HG03064 (cell line): Measurements from ENCODE around the gene ZNF335.
"Not testable (repeated sequence)": the region's sequence is repeated elsewhere in the genome, so short reads cannot be mapped to it uniquely, and the experiment has no call there.

ENCODE experiments used
- ATAC-seq: cut with Tn5 transposase; IDR thresholded peaks from one replicate; pipeline ENCODE4 v1.9.1; 2021; ENCODE audit warnings: low read depth; ENCODE audit not compliant: unreplicated experiment

Gene ZNF335

DNA sequence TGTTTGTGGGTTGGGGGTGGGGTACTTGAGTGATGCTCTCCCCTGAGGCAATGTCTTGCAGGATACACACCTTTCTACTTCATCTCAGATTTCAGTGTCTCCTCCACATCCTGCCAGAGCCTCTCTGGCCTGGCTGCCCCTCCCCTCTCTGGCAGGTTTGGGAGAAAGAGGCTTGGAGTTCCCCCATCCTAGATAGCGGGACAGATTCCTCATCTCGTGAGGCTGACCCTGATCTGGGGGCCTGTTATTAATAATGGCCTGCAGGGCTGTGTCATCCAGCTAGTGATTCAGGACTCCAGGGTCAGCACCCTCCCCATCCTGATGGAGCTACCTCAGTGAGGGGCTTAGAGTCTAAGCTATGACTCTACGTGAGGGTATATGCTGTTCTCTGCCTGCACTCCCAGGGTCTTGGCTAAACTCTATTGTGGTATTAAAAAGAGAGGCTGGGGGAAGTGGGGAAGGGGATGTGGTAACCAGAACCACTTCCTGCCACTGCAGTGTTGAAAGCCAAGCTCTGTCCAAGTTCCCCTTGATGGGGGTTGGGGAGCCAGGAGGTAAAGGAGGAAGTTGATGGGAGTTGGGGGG is 33.0 kb upstream of the ZNF335 start:
- ATAC-seq: no peak

DNA sequence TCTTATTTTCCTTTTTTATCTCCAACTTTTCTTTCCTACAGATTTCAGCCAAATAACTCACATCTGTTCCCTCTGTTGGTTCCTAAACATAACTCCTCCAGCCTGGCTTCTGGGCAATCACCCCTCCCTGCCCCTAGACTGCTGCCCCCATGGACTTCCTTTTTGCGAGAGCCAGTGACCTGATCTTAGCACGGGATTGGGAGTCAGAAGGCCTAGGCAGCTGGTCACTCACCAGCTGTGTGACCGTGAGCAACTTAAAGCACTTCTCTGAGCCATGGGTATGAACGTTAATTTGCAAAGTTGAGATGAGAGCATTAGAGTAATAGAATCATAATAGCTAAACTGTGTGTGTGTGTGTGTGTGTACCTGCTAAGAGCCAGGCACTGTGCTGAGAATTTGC is 32.2 kb upstream of the ZNF335 start:
- ATAC-seq: no peak

DNA sequence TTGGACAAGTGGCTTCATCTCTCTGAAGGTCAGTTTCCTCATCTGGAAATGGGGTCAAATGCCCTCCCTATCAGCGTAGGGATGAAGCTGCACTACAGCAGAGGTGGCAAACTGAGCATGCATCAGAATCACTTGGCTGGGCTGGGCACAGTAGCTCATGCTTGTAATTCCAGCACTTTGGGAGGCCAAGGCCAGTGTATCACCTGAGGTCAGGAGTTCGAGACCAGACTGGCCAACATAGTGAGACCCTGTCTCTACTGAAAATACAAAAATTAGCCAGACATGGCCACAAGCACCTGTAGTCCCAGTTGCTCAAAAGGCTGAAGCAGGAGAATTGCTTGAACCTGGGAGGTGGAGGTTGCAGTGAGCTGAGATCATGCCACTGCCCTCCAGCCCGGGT is 30.0 kb upstream of the ZNF335 start:
- ATAC-seq: no peak

DNA sequence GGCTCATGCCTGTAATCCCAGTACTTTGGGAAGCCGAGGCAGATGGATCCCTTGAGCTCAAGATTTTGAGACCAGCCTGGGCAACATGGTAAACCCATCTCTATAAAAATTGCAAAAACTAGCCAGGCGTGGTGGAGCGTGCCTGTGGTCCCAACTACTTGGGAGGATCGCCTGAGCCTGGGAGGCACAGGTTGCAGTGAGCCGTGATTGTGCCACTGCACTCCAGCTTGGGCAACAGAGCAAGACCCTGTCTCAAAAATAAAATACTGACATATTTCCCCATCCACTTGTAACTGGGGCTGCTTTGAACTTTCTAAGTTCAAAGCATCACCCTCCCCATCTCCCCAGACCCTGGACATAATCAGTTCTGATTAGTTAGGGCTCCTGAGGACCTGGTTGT is 29.5 kb upstream of the ZNF335 start:
- ATAC-seq: no peak

DNA sequence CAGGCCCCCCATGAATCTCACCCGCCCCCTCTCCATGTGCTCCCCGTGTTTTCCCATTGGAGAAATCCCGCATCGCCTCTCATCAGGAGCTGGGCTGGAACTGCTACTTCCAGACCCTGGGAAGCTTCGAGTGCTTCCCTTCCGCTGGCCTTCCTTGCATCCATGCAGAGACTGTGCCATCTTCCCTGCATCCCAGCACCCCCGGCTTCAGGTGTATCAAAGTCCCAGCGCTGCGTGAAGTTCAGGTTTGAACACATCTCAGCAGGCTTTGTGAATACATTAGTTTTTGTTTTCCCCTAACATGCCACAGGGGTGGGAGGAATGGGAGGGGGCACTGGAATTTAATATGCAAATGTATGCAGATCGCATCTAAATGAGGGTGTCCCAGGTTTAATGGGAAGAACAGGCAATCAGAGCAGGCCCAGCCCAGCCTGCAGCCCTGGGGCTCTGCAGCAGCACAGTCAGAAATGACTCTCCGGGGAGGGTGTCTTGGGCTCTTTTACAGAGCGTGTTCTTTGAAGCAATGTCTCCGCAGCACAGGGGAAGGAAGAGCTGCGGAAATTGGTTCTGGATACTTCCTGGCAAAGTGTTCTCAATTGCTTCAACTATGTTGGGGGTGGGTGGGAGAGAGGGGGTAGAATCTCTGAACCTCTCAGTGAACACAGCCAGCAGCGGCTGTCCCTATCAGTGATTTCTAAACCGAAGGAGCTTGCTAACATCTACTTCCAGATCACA is 28.4 kb upstream of the ZNF335 start:
- no peak for ATAC-seq

DNA sequence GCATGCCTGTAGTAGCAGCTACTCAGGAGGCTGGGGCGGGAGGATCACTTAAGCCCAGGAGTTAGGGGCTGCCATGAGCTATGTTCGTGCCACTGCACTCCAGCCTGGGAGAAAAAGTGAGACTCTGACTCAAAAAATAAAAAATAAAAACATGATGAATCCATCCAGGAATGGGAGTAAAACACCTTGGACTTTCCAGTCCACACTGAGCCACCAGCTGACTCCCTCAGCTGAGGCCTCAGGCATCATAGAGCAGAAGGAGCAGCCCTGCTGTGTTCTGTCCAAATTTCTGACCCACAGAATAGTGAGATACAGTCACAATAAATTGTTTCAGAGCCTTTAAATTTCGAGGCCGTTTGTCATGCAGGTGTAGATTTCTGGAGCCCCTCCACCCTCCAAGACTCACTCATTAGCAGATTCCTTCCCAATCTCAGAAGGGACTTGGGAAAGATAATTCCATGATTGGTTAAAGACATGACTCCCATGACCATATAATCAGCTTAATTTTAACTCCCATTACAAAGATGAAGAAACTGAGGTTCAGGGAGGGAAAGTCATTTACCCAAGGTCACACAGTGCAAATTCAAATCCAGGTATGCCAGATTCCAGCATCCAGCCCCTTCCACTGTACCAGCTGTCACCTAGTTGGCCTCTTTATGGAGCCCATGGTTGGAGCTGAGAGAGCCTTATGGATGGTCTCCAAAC is 27.7 kb upstream of the ZNF335 start:
- no peak for ATAC-seq

DNA sequence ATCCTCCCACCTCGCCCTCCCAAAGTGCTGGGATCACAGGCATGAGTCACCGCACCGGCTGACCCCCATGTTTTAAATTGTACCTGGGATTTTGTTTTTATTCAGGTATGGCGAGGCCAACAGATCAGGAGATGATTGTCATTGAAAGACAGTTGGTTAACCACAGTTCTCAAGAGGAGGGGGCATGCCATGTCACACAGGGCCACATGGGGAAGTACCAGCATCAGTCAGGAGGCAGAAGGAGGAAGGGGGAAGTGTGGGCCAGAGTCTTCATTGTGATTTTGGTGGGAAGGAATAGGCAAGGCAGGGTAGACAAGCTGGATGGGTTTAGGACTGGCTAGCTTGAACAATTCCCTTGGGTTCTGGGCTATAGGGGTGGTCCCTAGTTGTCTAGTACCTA is 26.8 kb upstream of the ZNF335 start:
- ATAC-seq: no peak

DNA sequence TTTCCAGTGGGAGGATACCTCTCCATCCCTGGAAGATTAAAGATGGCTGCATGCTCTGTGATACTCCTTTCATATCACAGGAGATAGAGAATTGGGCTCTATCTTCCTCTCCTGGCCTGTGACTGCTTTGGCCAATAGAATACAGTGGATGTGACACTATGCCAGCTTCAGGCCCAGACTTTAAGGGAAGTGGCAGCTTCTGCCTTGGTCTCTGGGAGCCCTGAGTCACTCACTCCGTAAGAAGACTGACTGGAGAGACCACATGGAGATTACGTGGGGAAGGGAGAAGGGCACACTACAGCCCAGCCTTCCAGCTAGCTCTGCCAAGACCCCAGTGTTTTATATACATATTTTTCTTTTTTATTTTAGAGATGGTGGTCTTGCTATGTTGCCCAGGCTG is 26.3 kb upstream of the ZNF335 start:
- ATAC-seq: no peak

DNA sequence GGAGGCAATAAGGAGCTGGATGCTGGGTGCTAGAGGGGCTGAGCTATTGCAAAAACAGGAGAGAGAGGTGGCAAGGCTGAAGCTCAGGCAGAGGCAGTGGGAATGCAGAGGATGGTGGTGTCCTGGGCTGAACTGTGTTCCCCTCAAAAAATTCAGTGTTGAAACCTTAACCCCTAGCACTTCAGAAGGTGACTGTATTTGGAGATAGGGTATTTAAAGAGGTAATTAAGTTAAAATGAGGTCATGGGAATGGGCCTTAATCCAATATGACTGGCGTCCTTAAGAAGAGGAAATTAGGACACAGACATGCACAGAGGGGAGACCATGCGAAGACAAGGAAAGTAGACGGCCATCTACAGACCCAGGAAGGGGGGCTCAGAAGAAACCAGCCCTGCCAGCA is 25.2 kb upstream of the ZNF335 start:
- ATAC-seq: no peak

DNA sequence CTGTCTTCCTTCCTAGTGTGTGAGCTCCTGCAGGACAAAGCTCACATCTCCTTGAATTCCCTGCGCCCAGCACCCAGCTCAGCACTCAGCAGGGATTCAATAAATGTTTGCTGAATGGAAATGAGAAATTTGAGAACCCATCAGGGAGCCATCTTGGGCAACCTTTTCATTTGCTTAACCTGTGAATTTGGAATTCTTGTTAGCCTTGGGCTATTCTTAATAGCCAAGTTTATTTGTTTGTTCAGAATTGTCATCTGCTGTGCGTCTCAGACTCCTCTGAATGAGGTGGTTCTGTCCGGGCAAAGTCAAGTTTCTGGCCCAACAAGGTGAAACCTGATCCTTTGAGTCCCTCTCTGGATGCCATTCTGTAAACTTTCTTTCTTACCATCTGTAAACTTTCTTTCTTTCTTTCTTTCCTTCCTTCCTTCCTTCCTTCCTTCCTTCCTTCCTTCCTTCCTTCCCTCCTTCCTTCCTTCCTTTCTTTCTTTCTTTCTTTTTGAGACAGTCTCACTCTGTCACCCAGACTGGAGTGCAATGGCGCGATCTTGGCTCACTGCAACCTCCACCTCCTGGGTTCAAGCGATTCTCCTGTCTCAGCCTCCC is 23.6 kb upstream of the ZNF335 start:
- not testable (repeated sequence) for ATAC-seq

DNA sequence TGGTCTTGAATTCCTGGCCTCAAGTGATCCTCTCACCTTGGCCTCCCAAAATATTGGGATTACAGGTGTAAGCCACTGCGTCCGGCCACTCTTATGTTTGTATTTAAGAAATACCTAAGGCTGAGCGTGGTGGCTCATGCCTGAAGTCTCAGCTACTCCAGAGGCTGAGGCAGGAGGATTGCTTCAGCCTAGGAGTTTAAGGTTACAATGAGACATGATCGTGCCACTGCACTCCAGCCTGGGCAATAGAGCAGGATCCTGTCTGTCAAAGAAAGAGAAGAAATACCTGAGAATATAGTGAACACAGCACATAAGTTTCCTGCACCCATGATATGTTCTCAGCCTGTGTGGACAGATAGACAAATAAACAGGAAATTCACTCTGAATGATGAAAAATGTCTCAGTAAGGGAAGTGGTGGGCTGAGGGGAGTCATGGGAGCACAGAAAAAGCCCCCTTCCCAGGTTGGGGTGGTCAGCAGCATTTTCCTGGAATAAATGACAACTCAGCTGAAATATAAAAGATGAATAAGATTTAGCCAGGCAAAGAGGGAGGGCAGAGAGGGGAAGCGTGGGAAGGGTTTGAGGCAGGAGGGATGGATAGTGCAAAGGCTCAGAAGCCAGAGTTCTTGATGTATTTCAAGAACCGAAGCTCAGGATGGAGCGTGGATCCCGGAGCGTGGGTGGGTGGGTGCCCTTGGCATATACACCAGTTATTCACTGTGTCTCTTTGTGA is 22.9 kb upstream of the ZNF335 start:
- ATAC-seq: no peak

DNA sequence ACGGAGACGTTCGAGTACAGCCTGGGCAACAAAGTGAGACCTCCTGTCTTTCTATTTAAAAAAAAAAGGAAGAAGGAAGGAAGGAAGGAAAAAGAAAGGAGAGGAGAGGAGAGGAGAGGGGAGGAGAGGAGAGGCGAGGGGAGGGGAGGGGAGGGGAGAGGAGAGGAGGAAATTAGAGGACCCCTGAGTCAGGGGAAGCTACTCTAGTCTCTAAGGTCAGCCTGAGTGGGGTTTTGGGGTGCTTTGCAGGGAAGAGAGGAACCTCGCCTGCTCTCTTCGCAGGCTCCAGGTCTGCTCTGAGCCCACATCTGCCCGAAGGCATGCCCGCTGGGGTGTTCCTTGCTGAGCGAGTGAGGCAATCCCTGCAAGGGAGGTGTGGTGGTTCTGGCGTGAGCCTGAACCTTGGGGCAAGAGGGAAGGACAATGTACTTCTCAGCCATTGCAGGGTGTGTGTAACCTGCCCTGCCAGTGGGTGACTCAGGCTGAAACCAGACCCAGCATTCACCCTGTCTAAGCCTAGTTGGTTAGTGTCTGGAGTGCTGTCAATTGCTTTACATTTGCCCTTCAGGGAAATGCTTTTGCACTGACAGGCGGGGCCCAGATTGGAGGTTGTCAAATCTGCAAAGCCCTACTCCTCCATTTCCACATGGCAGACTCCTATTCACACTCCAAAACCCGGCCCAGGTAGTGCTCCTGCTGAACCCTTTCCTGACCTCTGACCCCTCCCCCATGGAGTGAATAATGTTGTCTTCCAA is 21.4 kb upstream of the ZNF335 start:
- ATAC-seq: no peak

DNA sequence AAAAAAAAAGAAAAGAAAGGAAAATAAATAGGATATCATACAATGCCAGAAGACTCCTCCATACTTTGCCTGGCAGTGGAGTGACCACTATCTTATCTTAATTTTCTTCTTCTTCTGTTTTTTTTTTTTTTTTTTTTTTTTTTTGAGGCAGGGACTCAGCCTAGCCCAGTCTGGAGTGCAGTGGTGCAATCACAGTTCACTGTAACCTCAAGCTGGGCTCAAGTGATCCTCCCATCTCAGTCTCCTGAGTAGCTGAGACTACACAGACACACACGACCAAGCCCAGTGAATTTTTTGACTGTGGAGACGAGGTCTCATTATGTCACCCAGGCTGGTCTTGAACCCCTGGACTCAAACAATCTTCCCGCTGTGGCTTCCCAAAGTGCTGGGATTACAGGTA is 19.6 kb upstream of the ZNF335 start:
- no peak for ATAC-seq

DNA sequence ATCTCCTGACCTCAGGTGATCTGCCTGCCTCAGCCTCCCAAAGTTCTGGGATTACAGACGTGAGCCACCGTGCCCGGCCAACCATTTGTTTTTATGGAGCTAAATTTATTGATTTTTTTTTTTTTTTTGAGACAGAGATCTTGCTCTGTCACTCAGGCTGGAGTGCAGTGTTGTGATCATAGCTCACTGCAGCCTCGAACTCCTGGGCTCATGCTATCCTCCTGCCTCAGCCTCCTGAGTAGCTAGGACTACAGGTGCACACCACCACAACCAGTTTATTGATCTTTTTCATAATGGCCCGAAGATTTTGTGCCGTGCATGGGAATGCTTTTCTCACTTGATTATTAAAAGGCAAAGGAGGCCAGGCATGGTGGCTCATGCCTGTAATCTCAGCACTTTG is 16.8 kb upstream of the ZNF335 start:
- ATAC-seq: not testable (repeated sequence)

DNA sequence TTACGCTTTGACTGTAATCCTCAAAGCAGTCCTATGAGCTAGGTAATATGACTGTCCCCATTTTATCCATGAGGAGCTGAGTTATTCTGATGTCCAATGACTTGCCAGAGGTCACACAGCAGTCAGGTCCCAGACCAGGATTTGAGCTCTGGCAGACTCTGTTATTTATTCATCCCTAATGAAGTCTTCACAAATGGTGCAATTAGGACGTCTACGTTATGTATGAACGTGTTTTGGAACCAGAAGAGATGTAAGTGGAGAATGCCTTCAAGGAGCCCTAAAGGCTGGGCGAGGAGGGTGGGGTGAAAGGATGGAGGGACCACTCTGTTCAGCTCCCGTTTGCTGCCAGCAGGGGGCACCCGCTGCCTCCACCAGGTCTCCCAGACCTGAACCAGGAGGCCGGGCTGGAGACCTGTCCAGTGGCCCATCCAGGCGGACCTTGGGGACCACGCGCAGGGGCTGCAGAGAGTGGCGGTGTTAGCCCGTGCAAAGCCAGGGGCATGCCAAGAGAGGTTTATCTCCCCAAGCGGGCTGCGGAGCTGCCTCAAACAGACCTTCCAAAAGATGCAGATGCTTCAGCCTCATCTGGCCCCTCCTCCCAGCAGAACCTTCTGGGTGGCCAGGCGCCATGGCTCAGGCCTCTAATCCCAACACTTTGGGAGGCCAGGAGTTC is 15.2 kb upstream of the ZNF335 start:
- ATAC-seq: no peak

DNA sequence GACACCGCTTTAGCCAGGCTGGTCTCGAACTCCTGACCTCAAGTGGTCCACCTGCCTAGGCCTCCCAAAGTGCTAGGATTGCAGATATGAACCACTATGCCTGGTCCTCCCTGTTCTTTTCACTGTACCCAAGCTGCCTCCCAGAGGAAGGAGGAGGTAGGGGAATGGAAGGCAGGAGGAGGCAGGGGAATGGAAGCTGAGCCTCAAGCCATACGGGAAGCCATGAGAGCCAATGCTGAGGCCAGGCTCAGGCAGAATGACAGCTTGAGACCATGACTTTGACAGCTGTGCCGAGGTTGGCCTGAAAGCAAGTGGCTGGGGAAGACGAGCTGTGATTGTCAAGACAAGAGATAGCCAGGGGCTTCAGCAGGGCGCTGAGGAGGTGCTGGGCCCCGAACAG is 13.6 kb upstream of the ZNF335 start:
- ATAC-seq: no peak

DNA sequence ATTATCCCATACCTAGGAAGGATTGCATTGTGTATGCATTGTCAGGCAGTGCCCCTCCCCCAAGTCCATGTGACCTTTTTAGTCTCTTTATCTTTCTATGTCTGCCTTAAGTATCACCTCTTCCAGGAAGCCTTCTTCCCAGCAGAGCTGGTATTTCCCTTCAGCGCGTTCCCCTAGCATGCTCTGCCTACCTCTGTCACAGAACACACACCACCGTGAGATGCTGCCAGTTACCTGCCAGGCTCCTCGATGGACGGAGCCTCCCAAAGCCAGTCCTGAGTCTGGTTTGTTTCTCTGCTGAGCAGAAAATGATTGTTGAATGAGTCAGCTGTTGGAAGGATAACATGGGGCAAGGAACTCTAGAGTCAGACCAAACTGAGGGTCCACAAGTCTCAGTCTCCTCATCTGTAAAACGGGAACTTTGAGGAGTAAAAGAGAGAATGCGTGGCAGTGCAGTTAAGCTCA is 11.3 kb upstream of the ZNF335 start:
- ATAC-seq: no peak

DNA sequence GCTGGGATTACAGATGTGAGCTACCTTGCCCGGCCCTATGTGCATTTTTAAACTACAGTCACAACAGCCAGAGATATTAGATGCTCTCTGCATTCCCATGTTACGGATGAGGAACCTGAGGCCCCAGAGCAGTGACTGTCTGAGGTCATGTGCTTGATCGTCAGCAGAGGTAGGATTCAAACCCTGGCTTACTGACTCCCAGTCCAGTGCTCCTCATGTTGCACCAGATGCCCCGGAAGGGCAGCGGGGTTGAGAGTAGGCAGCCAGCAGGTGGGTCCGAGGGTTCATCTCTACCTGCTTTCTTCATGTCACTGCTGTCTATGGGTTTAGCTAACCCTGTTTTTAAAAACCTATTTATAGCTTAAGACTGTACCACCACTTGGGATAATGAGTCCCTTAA is 9.3 kb upstream of the ZNF335 start:
- ATAC-seq: no peak

DNA sequence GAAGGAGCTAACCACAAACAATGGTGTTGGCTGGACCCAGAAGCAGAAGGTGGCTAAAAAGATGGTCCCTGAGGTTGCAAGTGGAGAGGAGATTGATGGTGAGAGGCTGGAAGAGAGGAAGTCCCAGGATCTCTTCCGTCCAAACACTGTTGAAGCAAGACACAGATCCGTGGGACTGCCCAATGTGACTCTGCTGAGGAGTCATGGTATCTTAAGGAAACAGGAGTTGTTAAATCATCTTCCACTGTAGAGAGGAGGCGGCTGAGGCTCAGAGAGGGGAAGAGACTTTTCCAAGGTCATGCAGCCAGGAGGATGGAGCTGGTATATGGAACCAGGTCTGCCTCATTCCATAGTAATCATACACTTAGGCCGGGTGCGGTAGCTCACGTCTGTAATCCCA is 4.1 kb upstream of the ZNF335 start:
- no peak for ATAC-seq

DNA sequence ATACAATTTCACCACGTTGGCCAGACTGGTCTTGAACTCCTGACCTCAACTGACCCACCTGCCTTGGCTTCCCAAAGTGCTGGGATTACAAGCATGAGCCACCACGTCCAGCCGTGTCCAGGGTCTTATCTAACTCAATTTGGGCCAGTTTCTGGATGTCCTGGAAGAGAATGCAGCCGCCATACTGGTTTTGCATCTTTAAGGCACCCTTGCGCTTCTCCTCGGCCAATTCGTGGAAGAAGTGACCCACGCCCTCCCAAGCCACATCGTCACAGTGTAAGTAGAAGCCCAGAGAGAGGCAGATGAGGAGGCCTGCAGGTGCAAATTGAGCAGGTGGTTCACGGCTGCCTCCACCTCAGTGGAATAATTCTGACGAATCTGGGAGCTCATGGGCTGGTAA is 3.7 kb upstream of the ZNF335 start:
- no peak for ATAC-seq
